ENCODE measurements around the gene FREM2.
A peak's percentile ranks its signal among the peaks of the same experiment; 100 is the strongest.

The FREM2 gene

DNA sequence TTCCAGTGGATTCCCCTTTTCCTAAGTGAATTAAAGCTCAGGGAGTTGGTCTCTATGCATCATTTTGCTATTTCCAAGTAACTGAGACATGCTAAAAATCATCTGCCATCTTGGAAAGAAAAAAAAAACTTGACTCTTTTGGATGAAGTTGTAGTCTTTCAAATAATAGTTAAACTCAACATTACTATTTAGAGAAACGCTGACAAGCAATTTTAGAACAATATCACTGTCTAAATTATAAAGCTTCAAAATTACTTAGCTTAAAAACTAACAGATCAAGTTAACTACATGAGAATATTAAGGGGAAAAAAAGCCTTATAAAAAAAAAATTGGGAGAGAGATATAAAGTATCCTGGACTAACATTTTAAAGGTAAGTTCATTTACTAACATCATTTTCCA is 235.3 kb downstream of the FREM2 start:
- ChIA-PET POLR2A (no interaction called here), CTCF (no interaction called here)

DNA sequence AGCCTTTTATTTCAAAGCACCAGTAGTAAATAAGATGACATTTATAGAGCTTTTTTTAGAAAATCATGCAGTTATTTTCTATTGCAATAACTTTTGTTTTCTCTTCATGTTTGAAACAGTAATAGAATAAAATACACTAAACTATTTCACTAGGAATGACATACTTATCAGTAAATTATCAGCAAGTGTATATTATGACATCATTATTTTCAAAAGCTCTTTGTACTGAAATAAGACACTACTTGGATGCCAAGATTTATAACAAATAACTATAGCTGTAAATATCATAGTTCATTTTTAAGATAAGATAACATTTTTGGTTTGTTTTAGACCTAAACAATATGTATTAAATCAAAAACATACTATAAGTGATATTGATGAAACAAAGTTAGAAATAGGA is 246.9 kb downstream of the FREM2 start:
- Histone ChIP-seq H3K9me3 (ENCODE audit: control insufficient read depth, insufficient read depth, low read depth, low read length) (no peaks in the 10 kb centered on the region), H3K27ac (ENCODE audit: extremely low read depth, low read depth, low read length) (no peak overlapping the region), H3K36me3 (ENCODE audit: control insufficient read depth in 2 of 2, insufficient read depth in 1 of 2, low read length in 2 of 2) (no peaks in the 10 kb centered on the region), H3K4me3 (ENCODE audit: low read depth, low read length) (no peak overlapping the region), H3K4me1 (ENCODE audit: control insufficient read depth, insufficient read depth, low read length) (no peaks in the 10 kb centered on the region)
- ChIA-PET CTCF (interaction anchor here (0.6 kb wide), 1 partner anchor 83 kb away, joined by 3 read pairs; no protein-coding TSS in a partner anchor), POLR2A (interaction anchor here (0.6 kb wide), 1 partner anchor 85 kb away, joined by 7 read pairs; no protein-coding TSS in a partner anchor)
- TF ChIP-seq, protein P1, sequence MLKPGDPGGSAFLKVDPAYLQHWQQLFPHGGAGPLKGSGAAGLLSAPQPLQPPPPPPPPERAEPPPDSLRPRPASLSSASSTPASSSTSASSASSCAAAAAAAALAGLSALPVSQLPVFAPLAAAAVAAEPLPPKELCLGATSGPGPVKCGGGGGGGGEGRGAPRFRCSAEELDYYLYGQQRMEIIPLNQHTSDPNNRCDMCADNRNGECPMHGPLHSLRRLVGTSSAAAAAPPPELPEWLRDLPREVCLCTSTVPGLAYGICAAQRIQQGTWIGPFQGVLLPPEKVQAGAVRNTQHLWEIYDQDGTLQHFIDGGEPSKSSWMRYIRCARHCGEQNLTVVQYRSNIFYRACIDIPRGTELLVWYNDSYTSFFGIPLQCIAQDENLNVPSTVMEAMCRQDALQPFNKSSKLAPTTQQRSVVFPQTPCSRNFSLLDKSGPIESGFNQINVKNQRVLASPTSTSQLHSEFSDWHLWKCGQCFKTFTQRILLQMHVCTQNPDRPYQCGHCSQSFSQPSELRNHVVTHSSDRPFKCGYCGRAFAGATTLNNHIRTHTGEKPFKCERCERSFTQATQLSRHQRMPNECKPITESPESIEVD (tag by site-specific recombination; IDR thresholded peaks at IDR 0.05), result 0 out of 2 replicates have a peak, but pooled peaks have one; percentile 6
- TF ChIP-seq, protein P2, sequence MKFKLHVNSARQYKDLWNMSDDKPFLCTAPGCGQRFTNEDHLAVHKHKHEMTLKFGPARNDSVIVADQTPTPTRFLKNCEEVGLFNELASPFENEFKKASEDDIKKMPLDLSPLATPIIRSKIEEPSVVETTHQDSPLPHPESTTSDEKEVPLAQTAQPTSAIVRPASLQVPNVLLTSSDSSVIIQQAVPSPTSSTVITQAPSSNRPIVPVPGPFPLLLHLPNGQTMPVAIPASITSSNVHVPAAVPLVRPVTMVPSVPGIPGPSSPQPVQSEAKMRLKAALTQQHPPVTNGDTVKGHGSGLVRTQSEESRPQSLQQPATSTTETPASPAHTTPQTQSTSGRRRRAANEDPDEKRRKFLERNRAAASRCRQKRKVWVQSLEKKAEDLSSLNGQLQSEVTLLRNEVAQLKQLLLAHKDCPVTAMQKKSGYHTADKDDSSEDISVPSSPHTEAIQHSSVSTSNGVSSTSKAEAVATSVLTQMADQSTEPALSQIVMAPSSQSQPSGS (tag by site-specific recombination; IDR thresholded peaks at IDR 0.05; ENCODE audit: low read depth), result peak; percentile 92
- TF ChIP-seq ZNF747 (tag by site-specific recombination; IDR thresholded peaks at IDR 0.05) (no peak), ZNF510 (tag by site-specific recombination; IDR thresholded peaks at IDR 0.05; ENCODE audit: insufficient replicate concordance) (no peak), ZNF629 (tag by site-specific recombination; IDR thresholded peaks at IDR 0.05) (0 out of 2 replicates have a peak, but pooled peaks have one; percentile 22)

More for the DNA sequence above, 235.3 kb downstream of the FREM2 start:
- H3K4me3 ChIP-seq (ENCODE audit: low read depth, low read length), result no peak overlapping the region
- no peaks in the 10 kb centered on the region for H3K9me3 ChIP-seq (ENCODE audit: control insufficient read depth, insufficient read depth, low read depth, low read length)
- TF ChIP-seq FEZF1 (tag by site-specific recombination; IDR thresholded peaks at IDR 0.05) (no peak), ZNF514 (tag by site-specific recombination; IDR thresholded peaks at IDR 0.05) (no peak), ZFP37 (tag by site-specific recombination; IDR thresholded peaks at IDR 0.05) (no peak)
- no peaks in the 10 kb centered on the region for H3K4me1 ChIP-seq (ENCODE audit: control insufficient read depth, insufficient read depth, low read length)
- H3K36me3 ChIP-seq (ENCODE audit: control insufficient read depth in 2 of 2, insufficient read depth in 1 of 2, low read length in 2 of 2), result no peaks in the 10 kb centered on the region
- H3K27ac ChIP-seq (ENCODE audit: extremely low read depth, low read depth, low read length), result no peak overlapping the region
